ENCODE measurements around the gene DPF3. TPM values are rescaled to one million over a fixed set of nuclear protein-coding genes. Genes with fewer than 3 reads are reported as not detected.

DPF3 gene
- total RNA-seq, 1 experiment from 2014 or later = not detected

DNA sequence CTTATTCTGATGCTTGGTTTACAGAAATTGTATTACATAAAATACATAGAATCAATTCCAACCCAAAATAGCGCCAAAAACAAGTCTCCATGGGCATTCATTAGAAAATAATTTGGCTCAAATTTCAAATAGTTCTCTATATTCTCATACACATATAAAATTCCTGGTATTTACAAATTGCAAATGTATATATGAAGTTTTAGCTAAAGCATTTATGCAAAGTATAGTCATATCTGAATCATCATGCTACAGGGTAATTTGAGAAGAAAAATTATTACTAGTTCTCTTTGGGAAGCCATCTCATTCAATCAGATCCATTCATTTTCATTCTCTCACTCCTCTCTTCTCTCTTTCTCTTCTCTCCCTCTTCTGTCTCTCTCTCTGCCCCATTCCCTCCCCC lies 257.8 kb downstream of the DPF3 start:
- no peaks in the 10 kb centered on the region for H3K4me1 ChIP-seq (ENCODE audit: control insufficient read depth, insufficient read depth, low read length)
- no peak overlapping the region for H3K27ac ChIP-seq (ENCODE audit: low read length)
- H3K36me3 ChIP-seq (ENCODE audit: control insufficient read depth, insufficient read depth, low read length) = no peaks in the 10 kb centered on the region
- H3K9me3 ChIP-seq (ENCODE audit: control insufficient read depth, insufficient read depth, low read depth, low read length) = no peaks in the 10 kb centered on the region
- intact Hi-C loops (cut with micrococcal nuclease; ENCODE audit: unreplicated experiment) = no loop called here
- ChIA-PET POLR2A (no interaction called here), CTCF (no interaction called here)
- in situ Hi-C loops (cut with HindIII; ENCODE audit: low pct_unique_long_range_greater_than_20kb, low sequenced_read_pairs) = no loop called here
- TF ChIP-seq, protein P1, sequence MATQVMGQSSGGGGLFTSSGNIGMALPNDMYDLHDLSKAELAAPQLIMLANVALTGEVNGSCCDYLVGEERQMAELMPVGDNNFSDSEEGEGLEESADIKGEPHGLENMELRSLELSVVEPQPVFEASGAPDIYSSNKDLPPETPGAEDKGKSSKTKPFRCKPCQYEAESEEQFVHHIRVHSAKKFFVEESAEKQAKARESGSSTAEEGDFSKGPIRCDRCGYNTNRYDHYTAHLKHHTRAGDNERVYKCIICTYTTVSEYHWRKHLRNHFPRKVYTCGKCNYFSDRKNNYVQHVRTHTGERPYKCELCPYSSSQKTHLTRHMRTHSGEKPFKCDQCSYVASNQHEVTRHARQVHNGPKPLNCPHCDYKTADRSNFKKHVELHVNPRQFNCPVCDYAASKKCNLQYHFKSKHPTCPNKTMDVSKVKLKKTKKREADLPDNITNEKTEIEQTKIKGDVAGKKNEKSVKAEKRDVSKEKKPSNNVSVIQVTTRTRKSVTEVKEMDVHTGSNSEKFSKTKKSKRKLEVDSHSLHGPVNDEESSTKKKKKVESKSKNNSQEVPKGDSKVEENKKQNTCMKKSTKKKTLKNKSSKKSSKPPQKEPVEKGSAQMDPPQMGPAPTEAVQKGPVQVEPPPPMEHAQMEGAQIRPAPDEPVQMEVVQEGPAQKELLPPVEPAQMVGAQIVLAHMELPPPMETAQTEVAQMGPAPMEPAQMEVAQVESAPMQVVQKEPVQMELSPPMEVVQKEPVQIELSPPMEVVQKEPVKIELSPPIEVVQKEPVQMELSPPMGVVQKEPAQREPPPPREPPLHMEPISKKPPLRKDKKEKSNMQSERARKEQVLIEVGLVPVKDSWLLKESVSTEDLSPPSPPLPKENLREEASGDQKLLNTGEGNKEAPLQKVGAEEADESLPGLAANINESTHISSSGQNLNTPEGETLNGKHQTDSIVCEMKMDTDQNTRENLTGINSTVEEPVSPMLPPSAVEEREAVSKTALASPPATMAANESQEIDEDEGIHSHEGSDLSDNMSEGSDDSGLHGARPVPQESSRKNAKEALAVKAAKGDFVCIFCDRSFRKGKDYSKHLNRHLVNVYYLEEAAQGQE (IDR thresholded peaks at IDR 0.05; ENCODE audit: insufficient read depth in 1 of 2, low read depth in 2 of 2, low read length in 1 of 2) = no peak
- TF ChIP-seq POLR2AphosphoS5 (IDR thresholded peaks at IDR 0.05; ENCODE audit: low read depth, low read length) (no peak), SIN3A (IDR thresholded peaks at IDR 0.05; ENCODE audit: borderline replicate concordance, insufficient read depth, low read depth, low read length) (no peak), TCF7L2 (IDR thresholded peaks at IDR 0.05; ENCODE audit: low read depth, low read length) (no peak)
- TF ChIP-seq, protein P2, sequence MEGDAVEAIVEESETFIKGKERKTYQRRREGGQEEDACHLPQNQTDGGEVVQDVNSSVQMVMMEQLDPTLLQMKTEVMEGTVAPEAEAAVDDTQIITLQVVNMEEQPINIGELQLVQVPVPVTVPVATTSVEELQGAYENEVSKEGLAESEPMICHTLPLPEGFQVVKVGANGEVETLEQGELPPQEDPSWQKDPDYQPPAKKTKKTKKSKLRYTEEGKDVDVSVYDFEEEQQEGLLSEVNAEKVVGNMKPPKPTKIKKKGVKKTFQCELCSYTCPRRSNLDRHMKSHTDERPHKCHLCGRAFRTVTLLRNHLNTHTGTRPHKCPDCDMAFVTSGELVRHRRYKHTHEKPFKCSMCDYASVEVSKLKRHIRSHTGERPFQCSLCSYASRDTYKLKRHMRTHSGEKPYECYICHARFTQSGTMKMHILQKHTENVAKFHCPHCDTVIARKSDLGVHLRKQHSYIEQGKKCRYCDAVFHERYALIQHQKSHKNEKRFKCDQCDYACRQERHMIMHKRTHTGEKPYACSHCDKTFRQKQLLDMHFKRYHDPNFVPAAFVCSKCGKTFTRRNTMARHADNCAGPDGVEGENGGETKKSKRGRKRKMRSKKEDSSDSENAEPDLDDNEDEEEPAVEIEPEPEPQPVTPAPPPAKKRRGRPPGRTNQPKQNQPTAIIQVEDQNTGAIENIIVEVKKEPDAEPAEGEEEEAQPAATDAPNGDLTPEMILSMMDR (IDR thresholded peaks at IDR 0.05) = no peak
- H3K4me3 ChIP-seq (ENCODE audit: low read depth in 2 of 2, low read length in 2 of 2) = no peak overlapping the region
- H3K27me3 ChIP-seq (ENCODE audit: control insufficient read depth, insufficient read depth, low read length) = peaks cover 2% of the 10 kb centered on the region; the same call in 1 of the 2 replicates
- no peak for ATAC-seq
- no TSS peak for BruUV-seq (replicated peaks)
- DNase-seq (ENCODE audit: low read depth, low spot score) = no peak

DNA sequence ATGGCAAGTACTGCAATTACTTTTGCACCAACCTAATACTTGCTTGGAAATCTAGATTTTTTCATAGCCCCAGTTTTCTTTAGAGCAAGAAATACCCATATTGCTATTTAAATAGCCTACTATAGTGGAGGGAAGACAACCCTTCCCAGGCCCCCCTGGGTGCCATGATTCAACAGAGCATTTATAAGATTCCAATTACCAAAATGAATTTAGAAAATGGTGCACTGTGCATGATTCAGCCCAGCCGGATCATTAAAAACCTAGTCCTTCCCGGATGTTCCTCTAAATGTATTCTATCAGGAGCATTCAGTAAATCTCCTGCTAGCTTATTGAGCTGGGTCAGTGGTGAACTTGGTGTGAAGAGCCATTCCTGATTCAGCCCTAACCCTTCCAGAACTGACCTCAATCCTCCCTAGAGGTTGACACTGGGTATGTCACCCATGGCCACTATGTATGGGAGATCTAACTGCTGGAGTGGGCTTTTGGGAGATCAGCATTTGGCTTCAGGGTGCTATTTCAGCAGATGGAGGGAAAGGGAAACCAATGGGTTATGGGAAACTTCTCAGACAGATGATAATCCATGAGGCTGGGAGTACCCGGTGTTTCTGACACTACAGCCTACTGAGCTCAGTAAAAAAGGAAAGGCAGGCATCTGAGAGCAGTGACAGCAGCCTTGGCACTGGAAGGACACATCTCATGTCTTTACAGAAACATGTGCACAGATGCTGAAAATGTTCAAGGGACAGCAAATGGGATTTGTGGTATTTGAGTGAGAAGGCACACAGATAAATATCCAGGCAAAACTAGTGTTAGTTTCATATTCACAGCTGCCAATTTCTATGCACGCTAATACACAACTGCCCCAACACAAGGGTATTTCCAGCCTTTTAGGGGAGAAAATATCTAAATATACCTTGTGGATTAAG lies 258.9 kb downstream of the DPF3 start:
- H3K9me3 ChIP-seq (ENCODE audit: control insufficient read depth, insufficient read depth, low read depth, low read length) = no peaks in the 10 kb centered on the region
- ATAC-seq (no peak), DNase-seq (ENCODE audit: low read depth, low spot score) (no peak)
- no TSS peak for BruUV-seq (replicated peaks)
- H3K4me3 ChIP-seq (ENCODE audit: low read depth in 2 of 2, low read length in 2 of 2) = no peak overlapping the region
- in situ Hi-C loops (cut with HindIII; ENCODE audit: low pct_unique_long_range_greater_than_20kb, low sequenced_read_pairs) (no loop called here), intact Hi-C loops (cut with micrococcal nuclease; ENCODE audit: unreplicated experiment) (no loop called here)
- peaks cover 2% of the 10 kb centered on the region; the same call in 1 of the 2 replicates for H3K27me3 ChIP-seq (ENCODE audit: control insufficient read depth, insufficient read depth, low read length)
- no peak overlapping the region for H3K27ac ChIP-seq (ENCODE audit: low read length)
- CTCF ChIA-PET = no interaction called here
- no peaks in the 10 kb centered on the region for H3K36me3 ChIP-seq (ENCODE audit: control insufficient read depth, insufficient read depth, low read length)
- TF ChIP-seq, protein P2 (IDR thresholded peaks at IDR 0.05) = no peak
- TF ChIP-seq POLR2AphosphoS5 (IDR thresholded peaks at IDR 0.05; ENCODE audit: low read depth, low read length) (no peak), TCF7L2 (IDR thresholded peaks at IDR 0.05; ENCODE audit: low read depth, low read length) (no peak), SIN3A (IDR thresholded peaks at IDR 0.05; ENCODE audit: borderline replicate concordance, insufficient read depth, low read depth, low read length) (no peak)
- TF ChIP-seq, protein P1 (IDR thresholded peaks at IDR 0.05; ENCODE audit: insufficient read depth in 1 of 2, low read depth in 2 of 2, low read length in 1 of 2) = no peak
- POLR2A ChIA-PET = no interaction called here
- no peaks in the 10 kb centered on the region for H3K4me1 ChIP-seq (ENCODE audit: control insufficient read depth, insufficient read depth, low read length)
